GM12891 (cell line): ENCODE results near the gene DERL2.

ENCODE experiments used
- PAX5 ChIP-seq: IDR thresholded peaks from 2 replicates; pipeline ENCODE4 v1.6.1; 2011; ENCODE audit warnings: low read length, moderate library complexity, mild to moderate bottlenecking; ENCODE audit not compliant: insufficient read depth, severe bottlenecking
- POLR2A ChIP-seq: IDR thresholded peaks from 2 replicates; pipeline ENCODE4 v1.6.1; 2011; ENCODE audit warnings: low read depth, low read length, control low read depth
- POLR2AphosphoS5 ChIP-seq: IDR thresholded peaks from 2 replicates; pipeline ENCODE4 v1.6.1; 2011; ENCODE audit warnings: low read depth, low read length, control low read depth
- TAF1 ChIP-seq: IDR thresholded peaks from 2 replicates; pipeline ENCODE4 v1.6.1; 2011; ENCODE audit warnings: low read depth, low read length, control low read depth

DNA sequence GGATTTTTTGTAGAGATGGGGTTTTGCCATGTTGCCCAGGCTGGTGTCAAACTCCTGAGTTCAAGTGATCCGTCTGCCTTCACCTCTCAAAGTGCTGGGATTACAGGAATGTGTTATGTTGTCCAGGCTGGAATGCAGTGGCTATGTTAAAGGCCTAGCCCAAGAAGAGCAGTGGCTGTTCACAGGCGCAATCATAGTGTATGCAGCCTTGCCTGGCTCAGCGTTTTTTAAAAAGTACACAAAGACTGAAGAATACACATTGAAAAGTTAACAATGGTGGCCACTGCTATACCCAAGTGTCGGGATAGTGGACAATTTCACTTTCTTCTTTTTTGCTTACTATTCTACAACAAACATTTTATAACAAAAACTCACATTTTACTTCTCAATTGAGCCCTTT lies 7.0 kb downstream of the DERL2 start:
- TF ChIP-seq TAF1: no peak
- no peak for TF ChIP-seq POLR2AphosphoS5
- TF ChIP-seq POLR2A: no peak
- no peak for TF ChIP-seq PAX5
